ENCODE measurements around the gene ACSL4. TPM values are rescaled to one million over a fixed set of nuclear protein-coding genes. Genes with fewer than 3 reads are reported as not detected.
"Not testable (repeated sequence)": the region's sequence is repeated elsewhere in the genome, so short reads cannot be mapped to it uniquely, and the experiment has no call there.

ACSL4 gene
- total and polyA plus RNA-seq, 4 donors, result 34.1 to 97.7 (median 62.2) TPM

- Histone ChIP-seq H3K9me3 (ENCODE audit: control insufficient read depth in 4 of 4, insufficient read depth in 3 of 4, low read length in 3 of 4) (no peaks in the 10 kb centered on the region), H3K4me3 (no peak overlapping the region), H3K27me3 (ENCODE audit: control insufficient read depth in 3 of 3, insufficient read depth in 3 of 3, low read length in 2 of 3) (peaks cover 0 to 13% (median 2%) of the 10 kb centered on the region in 3 donors), H3K9ac (ENCODE audit: insufficient read depth in 1 of 2, low read length in 2 of 2) (no peak overlapping the region), H3K27ac (ENCODE audit: low read depth in 1 of 2, low read length in 1 of 2) (no peak overlapping the region), H3K4me1 (ENCODE audit: control insufficient read depth in 5 of 5, insufficient read depth in 5 of 5, low read length in 5 of 5) (no peaks in the 10 kb centered on the region), H3K36me3 (ENCODE audit: control insufficient read depth in 4 of 4, insufficient read depth in 4 of 4, low read length in 4 of 4) (no peaks in the 10 kb centered on the region)
- ATAC-seq (ENCODE audit: insufficient read depth, low FRiP score) (no peak), DNase-seq (no peak)
- no peak for TF ChIP-seq CTCF (IDR thresholded peaks at IDR 0.05; ENCODE audit: control extremely low read depth, extremely low read depth)
- 69 to 96% methylated on average over 1 of the region's 1 CpG for WGBS, 2 donors
Measured at GRCh38 chrX:109638158-109638557, 94.9 kb downstream of the ACSL4 start.

GRCh38 chrX:109637477-109637876 is 95.6 kb downstream of the ACSL4 start:
- not testable (repeated sequence) for ATAC-seq (ENCODE audit: insufficient read depth, low FRiP score); H3K36me3 ChIP-seq (ENCODE audit: control insufficient read depth in 4 of 4, insufficient read depth in 4 of 4, low read length in 4 of 4); H3K4me3 ChIP-seq; H3K9me3 ChIP-seq (ENCODE audit: control insufficient read depth in 4 of 4, insufficient read depth in 3 of 4, low read length in 3 of 4); H3K27ac ChIP-seq (ENCODE audit: low read depth in 1 of 2, low read length in 1 of 2); H3K9ac ChIP-seq (ENCODE audit: insufficient read depth in 1 of 2, low read length in 2 of 2); H3K4me1 ChIP-seq (ENCODE audit: control insufficient read depth in 5 of 5, insufficient read depth in 5 of 5, low read length in 5 of 5); DNase-seq
- WGBS, 2 donors, result 81 to 88% methylated on average over 2 of the region's 2 CpGs
- peaks cover 0 to 12% (median 2%) of the 10 kb centered on the region in 3 donors for H3K27me3 ChIP-seq (ENCODE audit: control insufficient read depth in 3 of 3, insufficient read depth in 3 of 3, low read length in 2 of 3)

GRCh38 chrX:109635146-109635545 is 97.9 kb downstream of the ACSL4 start:
- ATAC-seq (ENCODE audit: insufficient read depth, low FRiP score), result no peak
- H3K9ac ChIP-seq (ENCODE audit: insufficient read depth in 1 of 2, low read length in 2 of 2), result no peak overlapping the region

GRCh38 chrX:109632906-109633504 is 100.1 kb downstream of the ACSL4 start:
- Histone ChIP-seq H3K4me1 (ENCODE audit: control insufficient read depth in 5 of 5, insufficient read depth in 5 of 5, low read length in 5 of 5) (no peaks in the 10 kb centered on the region), H3K9me3 (ENCODE audit: control insufficient read depth in 4 of 4, insufficient read depth in 3 of 4, low read length in 3 of 4) (no peaks in the 10 kb centered on the region), H3K27me3 (ENCODE audit: control insufficient read depth in 3 of 3, insufficient read depth in 3 of 3, low read length in 2 of 3) (peaks cover 0 to 19% (median 2%) of the 10 kb centered on the region in 3 donors), H3K9ac (ENCODE audit: insufficient read depth in 1 of 2, low read length in 2 of 2) (no peak overlapping the region), H3K27ac (ENCODE audit: low read depth in 1 of 2, low read length in 1 of 2) (no peak overlapping the region), H3K36me3 (ENCODE audit: control insufficient read depth in 4 of 4, insufficient read depth in 4 of 4, low read length in 4 of 4) (no peaks in the 10 kb centered on the region), H3K4me3 (no peak overlapping the region)
- no peak for ATAC-seq (ENCODE audit: insufficient read depth, low FRiP score)
- DNase-seq, result peak; percentile 23 to 65 (median 55)
- TF ChIP-seq CTCF (IDR thresholded peaks at IDR 0.05; ENCODE audit: control extremely low read depth, extremely low read depth), result peak; percentile 9
- WGBS, 2 donors, result 47 to 59% methylated on average over 5 of the region's 5 CpGs

More at GRCh38 chrX:109635146-109635545, 97.9 kb downstream of the ACSL4 start:
- no peaks in the 10 kb centered on the region for H3K4me1 ChIP-seq (ENCODE audit: control insufficient read depth in 5 of 5, insufficient read depth in 5 of 5, low read length in 5 of 5)
- H3K4me3 ChIP-seq, result no peak overlapping the region
- H3K27me3 ChIP-seq (ENCODE audit: control insufficient read depth in 3 of 3, insufficient read depth in 3 of 3, low read length in 2 of 3), result peaks cover 0 to 19% (median 2%) of the 10 kb centered on the region in 3 donors
- H3K27ac ChIP-seq (ENCODE audit: low read depth in 1 of 2, low read length in 1 of 2), result no peak overlapping the region
- no peaks in the 10 kb centered on the region for H3K36me3 ChIP-seq (ENCODE audit: control insufficient read depth in 4 of 4, insufficient read depth in 4 of 4, low read length in 4 of 4)
- 21 to 24% methylated on average over 3 of the region's 3 CpGs for WGBS, 2 donors
- H3K9me3 ChIP-seq (ENCODE audit: control insufficient read depth in 4 of 4, insufficient read depth in 3 of 4, low read length in 3 of 4), result no peaks in the 10 kb centered on the region
- TF ChIP-seq CTCF (IDR thresholded peaks at IDR 0.05; ENCODE audit: control extremely low read depth, extremely low read depth), result peak; percentile 5
- DNase-seq, result peak in 2 of 3 donors; percentile 6 to 25

Measured in lung (tissue), 12 donors.